M059J (cell line): ENCODE data around the gene LIN52. TPM values are rescaled to one million over a fixed set of nuclear protein-coding genes. Genes with fewer than 3 reads are reported as not detected.

Experiments
- DNase-seq: peaks from one replicate; pipeline ENCODE4 v3.0.0-alpha.2; 2012; ENCODE audit warnings: low read depth
- total RNA-seq: library from RNA; depleted of rRNA; stranded (reverse); fragments of >200 nt; shearing (Covaris generic); gene quantifications from 2 replicates; pipeline ENCODE4 v1.2.3, GENCODE V29; 2014

The LIN52 gene
- total RNA-seq, 1 experiment from 2014 or later: 21.0 TPM

GRCh38 chr14:74190927-74191575 is 106.3 kb downstream of the LIN52 start:
- no peak for DNase-seq

- no peak for DNase-seq
Measured at GRCh38 chr14:74194506-74195274, 109.9 kb downstream of the LIN52 start.

GRCh38 chr14:74195623-74196022 is 110.9 kb downstream of the LIN52 start:
- DNase-seq: no peak

GRCh38 chr14:74198441-74199234 is 113.9 kb downstream of the LIN52 start:
- DNase-seq: no peak

GRCh38 chr14:74202113-74202512 is 117.4 kb downstream of the LIN52 start:
- DNase-seq: no peak

GRCh38 chr14:74203639-74204038 is 118.9 kb downstream of the LIN52 start:
- DNase-seq: no peak

GRCh38 chr14:74204491-74204890 is 119.7 kb downstream of the LIN52 start:
- no peak for DNase-seq

GRCh38 chr14:74205882-74206281 is 121.1 kb downstream of the LIN52 start:
- DNase-seq: no peak

GRCh38 chr14:74207943-74208342 is 123.2 kb downstream of the LIN52 start:
- peak; percentile 9 for DNase-seq

GRCh38 chr14:74208642-74209041 is 123.9 kb downstream of the LIN52 start:
- DNase-seq: no peak

GRCh38 chr14:74211945-74212580 is 127.3 kb downstream of the LIN52 start:
- no peak for DNase-seq

GRCh38 chr14:74213907-74214803 is 129.4 kb downstream of the LIN52 start:
- DNase-seq: no peak

- DNase-seq: no peak
Measured at GRCh38 chr14:74216671-74217070, 131.9 kb downstream of the LIN52 start.

GRCh38 chr14:74217672-74218448 is 133.1 kb downstream of the LIN52 start:
- peak; percentile 55 for DNase-seq

GRCh38 chr14:74218462-74218861 is 133.7 kb downstream of the LIN52 start:
- no peak for DNase-seq

- no peak for DNase-seq
Measured at GRCh38 chr14:74219277-74220205, 134.8 kb downstream of the LIN52 start.

- no peak for DNase-seq
Measured at GRCh38 chr14:74220991-74221390, 136.2 kb downstream of the LIN52 start.

GRCh38 chr14:74221741-74222140 is 137.0 kb downstream of the LIN52 start:
- DNase-seq: no peak

- DNase-seq: no peak
Measured at GRCh38 chr14:74223016-74223415, 138.3 kb downstream of the LIN52 start.
